HEK293 (cell line): ENCODE results near the gene ZNF343.

ENCODE experiments used
- CTCF ChIA-PET: fragments of 350-600 bp; formaldehyde crosslinking; extraction: SDS; loops from one replicate; lab custom pipeline; 2021; ENCODE audit warnings: antibody characterized with exemption; lab: Yijun Ruan, JAX
- POLR2A ChIA-PET: fragments of 300-600 bp; formaldehyde crosslinking; extraction: SDS; loops from one replicate; lab custom pipeline; 2020; ENCODE audit warnings: antibody characterized with exemption, inconsistent platforms; lab: Yijun Ruan, JAX
- H3K27ac ChIP-seq: fragments of 200-500 bp; sonication (Bioruptor generic); 2 replicates; pipeline ENCODE4 v1.5.1; 2014; ENCODE audit warnings: low read depth, low read length, control low read depth, inconsistent platforms; ENCODE audit errors: extremely low read depth
- H3K36me3 ChIP-seq, 2 experiments: fragments of 200-500 bp in 1 of 2; sonication (Bioruptor generic) in 1 of 2; 1 replicate in 1 of 2; 2 replicates in 1 of 2; pipeline ENCODE4 v1.5.1; 2014 to 2017; ENCODE audit warnings: inconsistent platforms in 2 of 2, low read length in 2 of 2; ENCODE audit not compliant: control insufficient read depth in 2 of 2, insufficient read depth in 1 of 2
- H3K4me1 ChIP-seq: fragments of 200-500 bp; sonication (Bioruptor generic); 2 replicates; pipeline ENCODE4 v1.5.1; 2014; ENCODE audit warnings: mild to moderate bottlenecking, low read length, inconsistent platforms; ENCODE audit not compliant: control insufficient read depth, insufficient read depth
- H3K4me3 ChIP-seq: 2 replicates; pipeline ENCODE4 v1.5.1; 2011; ENCODE audit warnings: low read depth, mild to moderate bottlenecking, control low read depth, low read length, moderate library complexity
- H3K9me3 ChIP-seq: fragments of 200-500 bp; sonication (Bioruptor generic); 2 replicates; pipeline ENCODE4 v1.5.1; 2014; ENCODE audit warnings: low read depth, low read length, inconsistent platforms; ENCODE audit not compliant: control insufficient read depth, insufficient read depth
- GLIS1 ChIP-seq: fragments of 450-650 bp; formaldehyde crosslinking; IDR thresholded peaks from 2 replicates; pipeline ENCODE4 v1.5.1; 2016; ENCODE audit warnings: missing biosample characterization, missing genetic modification characterization
- PRDM4 ChIP-seq: fragments of 450-650 bp; formaldehyde crosslinking; IDR thresholded peaks from 2 replicates; pipeline ENCODE4 v1.5.1; 2017; ENCODE audit warnings: missing biosample characterization, missing genetic modification characterization
- TRIM28 ChIP-seq: IDR thresholded peaks from 2 replicates; pipeline ENCODE4 v1.6.1; 2011; ENCODE audit warnings: low read length, control low read depth, borderline replicate concordance
- ZFP37 ChIP-seq: fragments of 450-650 bp; formaldehyde crosslinking; IDR thresholded peaks from 2 replicates; pipeline ENCODE4 v1.5.1; 2016; ENCODE audit warnings: missing biosample characterization, missing genetic modification characterization
- ZFP41 ChIP-seq: fragments of 450-650 bp; formaldehyde crosslinking; IDR thresholded peaks from 2 replicates; pipeline ENCODE4 v1.5.1; 2016; ENCODE audit warnings: missing biosample characterization, missing genetic modification characterization, borderline replicate concordance
- ZNF10 ChIP-seq: fragments of 450-650 bp; formaldehyde crosslinking; IDR thresholded peaks from 2 replicates; pipeline ENCODE4 v1.5.1; 2017; ENCODE audit warnings: missing biosample characterization, missing genetic modification characterization
- ZNF221 ChIP-seq: fragments of 450-650 bp; formaldehyde crosslinking; IDR thresholded peaks from 2 replicates; pipeline ENCODE4 v1.5.1; 2017; ENCODE audit warnings: missing biosample characterization, missing genetic modification characterization, borderline replicate concordance
- ZNF23 ChIP-seq: fragments of 450-650 bp; formaldehyde crosslinking; IDR thresholded peaks from 2 replicates; pipeline ENCODE4 v1.5.1; 2016; ENCODE audit warnings: missing biosample characterization, missing genetic modification characterization, borderline replicate concordance
- ZNF391 ChIP-seq: fragments of 450-650 bp; formaldehyde crosslinking; IDR thresholded peaks from 2 replicates; pipeline ENCODE4 v1.5.1; 2016; ENCODE audit warnings: low read depth, missing biosample characterization, missing genetic modification characterization, borderline replicate concordance
- ZNF488 ChIP-seq: fragments of 450-650 bp; formaldehyde crosslinking; IDR thresholded peaks from 2 replicates; pipeline ENCODE4 v1.5.1; 2016; ENCODE audit warnings: missing biosample characterization, missing genetic modification characterization
- ZNF501 ChIP-seq: fragments of 450-650 bp; formaldehyde crosslinking; IDR thresholded peaks from 2 replicates; pipeline ENCODE4 v1.5.1; 2016; ENCODE audit warnings: missing biosample characterization, missing genetic modification characterization
- ZNF510 ChIP-seq: fragments of 450-650 bp; formaldehyde crosslinking; IDR thresholded peaks from 2 replicates; pipeline ENCODE4 v1.5.1; 2018; ENCODE audit warnings: mild to moderate bottlenecking, missing genetic modification characterization, missing biosample characterization; ENCODE audit not compliant: insufficient replicate concordance
- ZNF529 ChIP-seq: fragments of 450-650 bp; formaldehyde crosslinking; IDR thresholded peaks from 2 replicates; pipeline ENCODE4 v1.5.1; 2017; ENCODE audit warnings: missing genetic modification characterization, missing biosample characterization; ENCODE audit not compliant: insufficient replicate concordance
- ZNF530 ChIP-seq: fragments of 450-650 bp; formaldehyde crosslinking; IDR thresholded peaks from 2 replicates; pipeline ENCODE4 v1.5.1; 2016; ENCODE audit warnings: low read depth, missing biosample characterization, missing genetic modification characterization
- ZNF558 ChIP-seq: fragments of 450-650 bp; formaldehyde crosslinking; IDR thresholded peaks from 2 replicates; pipeline ENCODE4 v1.5.1; 2016; ENCODE audit warnings: missing biosample characterization, missing genetic modification characterization
- ZNF707 ChIP-seq: fragments of 450-650 bp; formaldehyde crosslinking; IDR thresholded peaks from 2 replicates; pipeline ENCODE4 v1.5.1; 2016; ENCODE audit warnings: missing biosample characterization, missing genetic modification characterization
- ZNF791 ChIP-seq: fragments of 450-650 bp; formaldehyde crosslinking; IDR thresholded peaks from 2 replicates; pipeline ENCODE4 v1.5.1; 2016; ENCODE audit warnings: missing biosample characterization, missing genetic modification characterization
- TF ChIP-seq, protein P1 (sequence below): fragments of 450-650 bp; formaldehyde crosslinking; IDR thresholded peaks from 2 replicates; pipeline ENCODE4 v1.5.1; 2016; ENCODE audit warnings: missing biosample characterization, missing genetic modification characterization
- TF ChIP-seq, protein P2 (sequence below): fragments of 450-650 bp; formaldehyde crosslinking; IDR thresholded peaks from 2 replicates; pipeline ENCODE4 v1.5.1; 2016; ENCODE audit warnings: missing biosample characterization, missing genetic modification characterization, borderline replicate concordance
- TF ChIP-seq, protein P3 (sequence below): fragments of 450-650 bp; formaldehyde crosslinking; IDR thresholded peaks from 2 replicates; pipeline ENCODE4 v1.5.1; 2016; ENCODE audit warnings: missing biosample characterization, missing genetic modification characterization
- TF ChIP-seq, protein P4 (sequence below): fragments of 450-650 bp; formaldehyde crosslinking; IDR thresholded peaks from 2 replicates; pipeline ENCODE4 v1.5.1; 2016; ENCODE audit warnings: missing biosample characterization, missing genetic modification characterization
- TF ChIP-seq, protein P5 (sequence below): fragments of 450-650 bp; formaldehyde crosslinking; IDR thresholded peaks from 2 replicates; pipeline ENCODE4 v1.5.1; 2016; ENCODE audit warnings: missing biosample characterization, missing genetic modification characterization, borderline replicate concordance

Gene ZNF343

GRCh38 chr20:2470423-2471193 is 38.1 kb downstream of the ZNF343 start, which contains the start of gene SNRPB:
Gene SNRPB, minus strand, starts transcription at chr20:2470789. Its CDS starts 99 bp downstream, at chr20:2470690.
- H3K36me3 ChIP-seq = peaks cover 33 to 48% of the 10 kb centered on the region in 2 experiments
- peak within 1 kb of the TSS; percentile 100 for H3K27ac ChIP-seq
- peak within 1 kb of the TSS; percentile 74 for H3K4me3 ChIP-seq
- H3K9me3 ChIP-seq = no peaks in the 10 kb centered on the region
- ChIA-PET POLR2A (interaction anchor here (0.5 to 3.4 kb wide), 26 partner anchors 9 to 575 kb away, joined by 3 to 51 read pairs (median 4); partner anchors contain the start of genes IDH3B, NOP56 and ZNF343), CTCF (interaction anchor here (0.6 to 2.5 kb wide), 6 partner anchors 11 to 658 kb away, joined by 3 to 14 read pairs (median 4); no protein-coding TSS in a partner anchor)
- no peaks in the 10 kb centered on the region; the same call in 1 of the 2 replicates for H3K4me1 ChIP-seq
- no peak for TF ChIP-seq ZNF530 (tag by site-specific recombination)
- no peak for TF ChIP-seq ZNF791 (tag by site-specific recombination)
- TF ChIP-seq ZFP41 (tag by site-specific recombination) = 0 out of 2 replicates have a peak, but pooled peaks have one; percentile 78
- TF ChIP-seq, protein P1, sequence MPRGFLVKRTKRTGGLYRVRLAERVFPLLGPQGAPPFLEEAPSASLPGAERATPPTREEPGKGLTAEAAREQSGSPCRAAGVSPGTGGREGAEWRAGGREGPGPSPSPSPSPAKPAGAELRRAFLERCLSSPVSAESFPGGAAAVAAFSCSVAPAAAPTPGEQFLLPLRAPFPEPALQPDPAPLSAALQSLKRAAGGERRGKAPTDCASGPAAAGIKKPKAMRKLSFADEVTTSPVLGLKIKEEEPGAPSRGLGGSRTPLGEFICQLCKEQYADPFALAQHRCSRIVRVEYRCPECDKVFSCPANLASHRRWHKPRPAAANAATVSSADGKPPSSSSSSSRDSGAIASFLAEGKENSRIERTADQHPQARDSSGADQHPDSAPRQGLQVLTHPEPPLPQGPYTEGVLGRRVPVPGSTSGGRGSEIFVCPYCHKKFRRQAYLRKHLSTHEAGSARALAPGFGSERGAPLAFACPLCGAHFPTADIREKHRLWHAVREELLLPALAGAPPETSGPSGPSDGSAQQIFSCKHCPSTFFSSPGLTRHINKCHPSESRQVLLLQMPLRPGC (tag by site-specific recombination) = peak; percentile 84
- TF ChIP-seq ZNF221 = no peak
- peak; percentile 70 for TF ChIP-seq PRDM4
- TF ChIP-seq ZNF391 (tag by site-specific recombination) = peak; percentile 94
- TF ChIP-seq ZNF501 (tag by site-specific recombination) = peak; percentile 92
- TF ChIP-seq ZNF529 (tag by site-specific recombination) = no peak
- TF ChIP-seq, protein P2, sequence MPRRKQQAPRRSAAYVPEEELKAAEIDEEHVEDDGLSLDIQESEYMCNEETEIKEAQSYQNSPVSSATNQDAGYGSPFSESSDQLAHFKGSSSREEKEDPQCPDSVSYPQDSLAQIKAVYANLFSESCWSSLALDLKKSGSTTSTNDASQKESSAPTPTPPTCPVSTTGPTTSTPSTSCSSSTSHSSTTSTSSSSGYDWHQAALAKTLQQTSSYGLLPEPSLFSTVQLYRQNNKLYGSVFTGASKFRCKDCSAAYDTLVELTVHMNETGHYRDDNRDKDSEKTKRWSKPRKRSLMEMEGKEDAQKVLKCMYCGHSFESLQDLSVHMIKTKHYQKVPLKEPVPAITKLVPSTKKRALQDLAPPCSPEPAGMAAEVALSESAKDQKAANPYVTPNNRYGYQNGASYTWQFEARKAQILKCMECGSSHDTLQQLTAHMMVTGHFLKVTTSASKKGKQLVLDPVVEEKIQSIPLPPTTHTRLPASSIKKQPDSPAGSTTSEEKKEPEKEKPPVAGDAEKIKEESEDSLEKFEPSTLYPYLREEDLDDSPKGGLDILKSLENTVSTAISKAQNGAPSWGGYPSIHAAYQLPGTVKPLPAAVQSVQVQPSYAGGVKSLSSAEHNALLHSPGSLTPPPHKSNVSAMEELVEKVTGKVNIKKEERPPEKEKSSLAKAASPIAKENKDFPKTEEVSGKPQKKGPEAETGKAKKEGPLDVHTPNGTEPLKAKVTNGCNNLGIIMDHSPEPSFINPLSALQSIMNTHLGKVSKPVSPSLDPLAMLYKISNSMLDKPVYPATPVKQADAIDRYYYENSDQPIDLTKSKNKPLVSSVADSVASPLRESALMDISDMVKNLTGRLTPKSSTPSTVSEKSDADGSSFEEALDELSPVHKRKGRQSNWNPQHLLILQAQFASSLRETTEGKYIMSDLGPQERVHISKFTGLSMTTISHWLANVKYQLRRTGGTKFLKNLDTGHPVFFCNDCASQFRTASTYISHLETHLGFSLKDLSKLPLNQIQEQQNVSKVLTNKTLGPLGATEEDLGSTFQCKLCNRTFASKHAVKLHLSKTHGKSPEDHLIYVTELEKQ (tag by site-specific recombination) = peak; percentile 69; the same call in 1 of the 2 replicates
- TF ChIP-seq ZNF510 (tag by site-specific recombination) = no peak
- no peak for TF ChIP-seq ZNF23 (tag by site-specific recombination)
- TF ChIP-seq, protein P3, sequence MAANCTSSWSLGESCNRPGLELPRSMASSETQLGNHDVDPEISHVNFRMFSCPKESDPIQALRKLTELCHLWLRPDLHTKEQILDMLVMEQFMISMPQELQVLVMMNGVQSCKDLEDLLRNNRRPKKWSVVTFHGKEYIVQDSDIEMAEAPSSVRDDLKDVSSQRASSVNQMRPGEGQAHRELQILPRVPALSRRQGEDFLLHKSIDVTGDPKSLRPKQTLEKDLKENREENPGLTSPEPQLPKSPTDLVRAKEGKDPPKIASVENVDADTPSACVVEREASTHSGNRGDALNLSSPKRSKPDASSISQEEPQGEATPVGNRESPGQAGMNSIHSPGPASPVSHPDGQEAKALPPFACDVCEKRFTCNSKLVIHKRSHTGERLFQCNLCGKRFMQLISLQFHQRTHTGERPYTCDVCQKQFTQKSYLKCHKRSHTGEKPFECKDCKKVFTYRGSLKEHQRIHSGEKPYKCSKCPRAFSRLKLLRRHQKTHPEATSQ (tag by site-specific recombination) = peak; percentile 98
- peak; percentile 74; the same call in 1 of the 2 replicates for TF ChIP-seq ZNF488
- TF ChIP-seq ZNF707 (tag by site-specific recombination) = peak; percentile 20; the same call in 1 of the 2 replicates
- TF ChIP-seq, protein P4, sequence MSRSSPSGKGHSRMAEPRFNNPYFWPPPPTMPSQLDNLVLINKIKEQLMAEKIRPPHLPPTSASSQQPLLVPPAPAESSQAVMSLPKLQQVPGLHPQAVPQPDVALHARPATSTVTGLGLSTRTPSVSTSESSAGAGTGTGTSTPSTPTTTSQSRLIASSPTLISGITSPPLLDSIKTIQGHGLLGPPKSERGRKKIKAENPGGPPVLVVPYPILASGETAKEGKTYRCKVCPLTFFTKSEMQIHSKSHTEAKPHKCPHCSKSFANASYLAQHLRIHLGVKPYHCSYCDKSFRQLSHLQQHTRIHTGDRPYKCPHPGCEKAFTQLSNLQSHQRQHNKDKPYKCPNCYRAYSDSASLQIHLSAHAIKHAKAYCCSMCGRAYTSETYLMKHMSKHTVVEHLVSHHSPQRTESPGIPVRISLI (tag by site-specific recombination) = no peak
- TF ChIP-seq ZNF558 (tag by site-specific recombination) = peak; percentile 55; the same call in 1 of the 2 replicates
- TF ChIP-seq, protein P5, sequence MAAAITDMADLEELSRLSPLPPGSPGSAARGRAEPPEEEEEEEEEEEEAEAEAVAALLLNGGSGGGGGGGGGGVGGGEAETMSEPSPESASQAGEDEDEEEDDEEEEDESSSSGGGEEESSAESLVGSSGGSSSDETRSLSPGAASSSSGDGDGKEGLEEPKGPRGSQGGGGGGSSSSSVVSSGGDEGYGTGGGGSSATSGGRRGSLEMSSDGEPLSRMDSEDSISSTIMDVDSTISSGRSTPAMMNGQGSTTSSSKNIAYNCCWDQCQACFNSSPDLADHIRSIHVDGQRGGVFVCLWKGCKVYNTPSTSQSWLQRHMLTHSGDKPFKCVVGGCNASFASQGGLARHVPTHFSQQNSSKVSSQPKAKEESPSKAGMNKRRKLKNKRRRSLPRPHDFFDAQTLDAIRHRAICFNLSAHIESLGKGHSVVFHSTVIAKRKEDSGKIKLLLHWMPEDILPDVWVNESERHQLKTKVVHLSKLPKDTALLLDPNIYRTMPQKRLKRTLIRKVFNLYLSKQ (tag by site-specific recombination) = no peak
- no peak for TF ChIP-seq ZNF10
- peak; percentile 71; the same call in 1 of the 2 replicates for TF ChIP-seq TRIM28
- peak; percentile 98 for TF ChIP-seq ZFP37 (tag by site-specific recombination)
- no peak; the same call in 1 of the 2 replicates for TF ChIP-seq GLIS1 (tag by site-specific recombination)
